PC-3 (cell line): ENCODE measurements around the gene ENTR1. TPM values are rescaled to one million over a fixed set of nuclear protein-coding genes. Genes with fewer than 3 reads are reported as not detected.

ENCODE experiments used
- ATAC-seq: fragments of 200-7000 bp; cut with Tn5 transposase; 2 replicates; pipeline ENCODE4 v1.9.1; 2020; ENCODE audit warnings: mild to moderate bottlenecking, moderate library complexity
- BruUV-seq: library from RNA; stranded (reverse); fragments of 400-500 nt; replicated peaks from 2 replicates; lab custom pipeline; 2021; lab: Mats Ljungman, UMichigan
- CTCF ChIA-PET: fragments of 300-600 bp; sonication (Branson Sonifier 250); formaldehyde crosslinking; loops from one replicate; lab custom pipeline; 2022; ENCODE audit warnings: antibody characterized with exemption; lab: Charles Lee
- POLR2A ChIA-PET: fragments of 300-600 bp; sonication (Branson Sonifier 250); formaldehyde crosslinking; loops from one replicate; lab custom pipeline; 2022; ENCODE audit warnings: antibody characterized with exemption; ENCODE audit not compliant: unreplicated experiment; lab: Charles Lee
- DNase-seq: peaks from one replicate; pipeline ENCODE4 v3.0.0-alpha.2; 2015
- H2AFZ ChIP-seq: fragments of 300-600 bp; sonication (generic); 2 replicates; pipeline ENCODE4 v1.6.0; 2016; ENCODE audit warnings: antibody characterized with exemption, low read length
- H3F3A ChIP-seq: fragments of 300-600 bp; sonication (generic); one replicate; pipeline ENCODE4 v1.6.0; 2017; ENCODE audit warnings: antibody characterized with exemption, low read length, control low read depth, mild to moderate bottlenecking; ENCODE audit not compliant: unreplicated experiment
- H3K27ac ChIP-seq: fragments of 300-600 bp; sonication (generic); 2 replicates; pipeline ENCODE4 v1.5.1; 2016; ENCODE audit warnings: mild to moderate bottlenecking, low read length
- H3K27me3 ChIP-seq: fragments of 300-600 bp; sonication (generic); 2 replicates; pipeline ENCODE4 v1.6.1; 2016; ENCODE audit warnings: low read length, mixed read lengths
- H3K36me3 ChIP-seq: fragments of 300-600 bp; sonication (generic); 2 replicates; pipeline ENCODE4 v1.6.1; 2016; ENCODE audit warnings: low read depth, mixed run types, low read length, mixed read lengths
- H3K4me1 ChIP-seq: fragments of 300-600 bp; sonication (generic); 2 replicates; pipeline ENCODE4 v1.5.1; 2016; ENCODE audit warnings: low read length; ENCODE audit not compliant: insufficient read depth
- H3K4me2 ChIP-seq: fragments of 300-600 bp; sonication (generic); 2 replicates; pipeline ENCODE4 v1.6.0; 2016; ENCODE audit warnings: low read length
- H3K4me3 ChIP-seq: fragments of 300-600 bp; sonication (generic); 2 replicates; pipeline ENCODE4 v1.5.1; 2016; ENCODE audit warnings: mild to moderate bottlenecking, low read length, mixed read lengths
- H3K79me2 ChIP-seq: fragments of 300-600 bp; sonication (generic); 2 replicates; pipeline ENCODE4 v1.6.1; 2017; ENCODE audit warnings: low read length, mixed read lengths
- H3K9ac ChIP-seq: fragments of 300-600 bp; sonication (generic); 2 replicates; pipeline ENCODE4 v1.6.0; 2016; ENCODE audit warnings: mild to moderate bottlenecking, low read length
- H3K9me2 ChIP-seq: fragments of 300-600 bp; sonication (generic); replicated peaks from 2 replicates; pipeline ENCODE4 v1.6.1; 2016; ENCODE audit warnings: mixed run types, low read length, mixed read lengths
- H3K9me3 ChIP-seq: fragments of 300-600 bp; sonication (generic); 2 replicates; pipeline ENCODE4 v1.6.1; 2016; ENCODE audit warnings: low read length, mixed read lengths
- H4K20me1 ChIP-seq: fragments of 300-600 bp; sonication (generic); 2 replicates; pipeline ENCODE4 v1.6.1; 2016; ENCODE audit warnings: low read length, mixed read lengths
- CTCF ChIP-seq: fragments of 300-600 bp; sonication (generic); conservative IDR thresholded peaks from 2 replicates; pipeline ENCODE4 v1.5.1; 2017; ENCODE audit warnings: antibody characterized with exemption, low read depth, mild to moderate bottlenecking, low read length
- EZH2 ChIP-seq: fragments of 300-600 bp; sonication (generic); IDR thresholded peaks from one replicate; pipeline ENCODE4 v1.6.1; 2017; ENCODE audit warnings: antibody characterized with exemption, mild to moderate bottlenecking, low read length; ENCODE audit not compliant: unreplicated experiment
- EZH2phosphoT487 ChIP-seq: fragments of 300-600 bp; sonication (generic); IDR thresholded peaks from 2 replicates; pipeline ENCODE4 v1.6.1; 2018; ENCODE audit warnings: mild to moderate bottlenecking, antibody characterized with exemption, low read length, borderline replicate concordance
- intact Hi-C: fragments of 100-400 bp; cut with micrococcal nuclease; formaldehyde crosslinking; loops from 2 replicates; pipeline ENCODE4 v1.9.0; 2023
- total RNA-seq: library from RNA; depleted of rRNA; stranded (reverse); fragments of >200 nt; gene quantifications from 2 replicates; pipeline ENCODE4 v1.2.3, GENCODE V29; 2014

ENTR1 gene
- total RNA-seq, 1 experiment from 2014 or later = 32.3 TPM

DNA sequence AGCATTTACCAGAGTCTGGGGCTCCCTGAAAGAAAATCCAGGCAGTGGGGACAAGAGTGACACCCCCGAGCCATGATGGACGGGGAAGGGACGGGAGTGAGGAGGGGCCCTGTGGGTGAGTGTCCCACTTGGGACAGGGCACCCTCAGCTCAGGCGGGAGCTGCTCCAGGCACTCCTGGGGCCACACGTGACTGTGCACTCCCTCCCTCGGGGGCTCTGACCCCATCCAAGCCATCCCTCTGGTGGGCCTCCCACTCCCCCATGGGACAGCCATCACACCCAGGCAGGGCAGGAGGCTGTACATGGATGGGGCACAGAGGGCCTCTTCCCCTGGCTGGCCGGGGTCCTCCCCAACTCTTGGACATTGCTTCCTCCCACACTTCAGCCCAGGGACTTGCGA, 34.0 kb downstream of the ENTR1 start:
- no peaks in the 10 kb centered on the region for H3K79me2 ChIP-seq

DNA sequence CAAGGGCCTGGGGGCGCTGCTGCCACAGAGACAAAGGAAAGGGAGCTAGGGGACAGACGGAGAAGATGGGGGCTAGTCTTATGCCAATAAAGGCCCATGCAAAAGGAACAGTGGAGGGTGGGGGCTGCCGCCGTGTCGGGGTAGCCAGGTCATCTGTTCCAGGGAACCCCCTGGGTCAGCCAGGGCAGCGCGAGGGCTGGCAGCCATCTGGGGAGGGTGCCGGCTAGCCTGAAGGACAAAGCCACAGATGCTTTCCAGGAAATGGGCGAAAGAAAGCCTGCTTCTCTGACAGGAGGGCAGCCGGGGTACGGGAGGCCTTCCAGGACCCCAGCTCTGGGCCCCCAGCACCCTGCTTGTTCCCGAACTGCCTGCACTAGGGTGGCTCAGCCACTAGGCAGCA, 35.3 kb downstream of the ENTR1 start:
- Histone ChIP-seq H3K9me2 (no peaks in the 10 kb centered on the region), H3K79me2 (no peaks in the 10 kb centered on the region), H3K4me2 (no peak overlapping the region), H3K27ac (no peak overlapping the region), H3K4me3 (no peak overlapping the region), H3K27me3 (no peaks in the 10 kb centered on the region), H3F3A (no peaks in the 10 kb centered on the region), H3K9me3 (no peaks in the 10 kb centered on the region), H3K9ac (no peak overlapping the region), H2AFZ (no peak overlapping the region), H3K36me3 (no peaks in the 10 kb centered on the region), H3K4me1 (no peaks in the 10 kb centered on the region), H4K20me1 (no peaks in the 10 kb centered on the region)
- BruUV-seq = no TSS peak
- ATAC-seq (no peak), DNase-seq (no peak)
- no peak for TF ChIP-seq EZH2phosphoT487
- no peak for TF ChIP-seq CTCF
- TF ChIP-seq EZH2 = no peak
- intact Hi-C loops = no loop called here
- ChIA-PET POLR2A (no interaction called here), CTCF (no interaction called here)

More for the DNA sequence above, 34.0 kb downstream of the ENTR1 start:
- intact Hi-C loops = no loop called here
- no peaks in the 10 kb centered on the region for H4K20me1 ChIP-seq
- H3K9me3 ChIP-seq = no peaks in the 10 kb centered on the region
- POLR2A ChIA-PET = no interaction called here
- H3K36me3 ChIP-seq = no peaks in the 10 kb centered on the region
- no peak for ATAC-seq
- H3K4me1 ChIP-seq = no peaks in the 10 kb centered on the region
- H3K4me3 ChIP-seq = no peak overlapping the region
- no peak overlapping the region for H3K4me2 ChIP-seq
- no peak for TF ChIP-seq EZH2
- no peak for TF ChIP-seq CTCF
- TF ChIP-seq EZH2phosphoT487 = no peak
- DNase-seq = no peak
- H2AFZ ChIP-seq = no peak overlapping the region
- H3K9me2 ChIP-seq = no peaks in the 10 kb centered on the region
- CTCF ChIA-PET = interaction anchor here (0.5 kb wide), 1 partner anchor 10 kb away, joined by 3 read pairs; no protein-coding TSS in a partner anchor
- BruUV-seq = no TSS peak
- H3F3A ChIP-seq = no peaks in the 10 kb centered on the region
- H3K9ac ChIP-seq = no peak overlapping the region
- H3K27ac ChIP-seq = no peak overlapping the region
- no peaks in the 10 kb centered on the region for H3K27me3 ChIP-seq

DNA sequence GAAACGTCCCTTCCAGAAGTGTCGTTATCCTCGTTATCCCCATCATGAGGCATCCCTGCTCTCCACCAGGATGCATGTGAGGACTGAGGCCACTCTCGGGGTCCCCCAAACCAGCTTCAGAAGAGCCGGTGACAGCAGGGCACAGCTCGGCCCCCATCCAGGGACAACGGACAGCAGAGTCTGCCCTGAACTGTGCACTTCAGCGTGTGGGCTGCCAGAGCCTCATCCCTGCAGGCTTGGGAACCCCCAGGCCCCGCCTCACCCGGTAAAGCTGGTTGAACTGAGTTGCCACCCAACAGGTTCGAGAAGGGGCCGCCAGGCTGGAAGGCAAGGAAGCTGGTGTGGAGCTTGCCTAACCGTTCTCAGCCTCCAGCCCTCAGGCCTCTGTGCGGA, 36.2 kb downstream of the ENTR1 start:
- POLR2A ChIA-PET = no interaction called here
- no peak overlapping the region for H3K9ac ChIP-seq
- BruUV-seq = no TSS peak
- no peak overlapping the region for H3K27ac ChIP-seq
- intact Hi-C loops = no loop called here
- no peaks in the 10 kb centered on the region for H3K27me3 ChIP-seq
- H3K4me2 ChIP-seq = no peak overlapping the region
- no peaks in the 10 kb centered on the region for H3K79me2 ChIP-seq
- CTCF ChIA-PET = no interaction called here
- H3K4me1 ChIP-seq = no peaks in the 10 kb centered on the region
- H2AFZ ChIP-seq = no peak overlapping the region
- TF ChIP-seq EZH2phosphoT487 = no peak
- TF ChIP-seq CTCF = no peak
- TF ChIP-seq EZH2 = no peak
- no peaks in the 10 kb centered on the region for H4K20me1 ChIP-seq
- H3K4me3 ChIP-seq = no peak overlapping the region
- ATAC-seq = no peak
- no peaks in the 10 kb centered on the region for H3K36me3 ChIP-seq
- no peaks in the 10 kb centered on the region for H3K9me2 ChIP-seq
- no peaks in the 10 kb centered on the region for H3K9me3 ChIP-seq
- DNase-seq = no peak
- H3F3A ChIP-seq = no peaks in the 10 kb centered on the region
